ENCODE data around the gene SCAMP4.
A peak's percentile ranks its signal among the peaks of the same experiment; 100 is the strongest.

The SCAMP4 gene

DNA sequence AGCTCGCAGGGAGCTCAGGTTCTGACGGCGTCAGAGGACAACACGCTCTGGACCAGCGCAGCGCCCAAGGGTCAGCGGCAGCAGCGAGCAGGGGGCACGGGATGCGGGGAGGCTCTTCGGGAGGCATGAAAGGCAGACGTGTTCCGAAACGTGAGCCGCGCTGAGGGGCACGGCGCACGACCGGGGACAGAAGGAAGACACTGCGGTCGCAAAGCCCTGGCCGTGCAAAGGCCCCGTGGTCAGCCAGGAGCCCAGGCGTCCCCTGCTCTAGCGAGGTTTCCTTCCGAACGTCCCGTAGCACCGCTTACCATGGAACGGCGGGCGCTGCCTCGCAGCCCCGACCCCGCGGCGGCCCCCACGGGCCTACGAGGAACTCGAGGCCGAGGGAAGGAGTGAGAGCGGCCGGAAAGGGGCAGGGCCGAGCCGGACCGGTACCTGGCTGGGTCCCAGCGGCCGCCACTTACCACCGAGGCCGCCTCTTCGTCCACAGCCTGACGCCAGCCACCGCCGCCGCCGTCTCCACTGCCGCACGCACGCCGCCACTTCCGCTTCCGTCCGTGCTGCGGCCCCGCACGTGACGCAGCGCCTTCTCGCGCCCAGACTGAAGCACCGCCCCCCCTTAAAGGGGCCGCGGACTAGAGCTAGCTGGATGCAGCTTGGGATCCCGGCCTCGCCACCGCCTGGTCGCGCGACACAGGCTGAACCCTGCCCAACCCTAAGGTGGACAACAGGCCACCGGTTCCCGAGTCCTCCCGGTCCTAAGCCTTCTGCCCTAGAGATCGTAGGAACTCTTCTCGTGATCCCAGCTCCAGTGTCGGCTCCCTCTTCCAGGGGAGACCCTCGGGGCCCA is 29.3 kb upstream of the SCAMP4 start:
- TF ChIP-seq, protein P1, sequence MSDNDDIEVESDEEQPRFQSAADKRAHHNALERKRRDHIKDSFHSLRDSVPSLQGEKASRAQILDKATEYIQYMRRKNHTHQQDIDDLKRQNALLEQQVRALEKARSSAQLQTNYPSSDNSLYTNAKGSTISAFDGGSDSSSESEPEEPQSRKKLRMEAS (IDR thresholded peaks at IDR 0.05), result peak; percentile 98
- TF ChIP-seq RAD21 (IDR thresholded peaks at IDR 0.05; ENCODE audit: low read depth) (no peak), CREB1 (IDR thresholded peaks at IDR 0.05; ENCODE audit: low read depth) (0 out of 2 replicates have a peak, but pooled peaks have one; percentile 38), TCF12 (IDR thresholded peaks at IDR 0.05; ENCODE audit: low read depth) (peak; percentile 53; the same call in 1 of the 2 replicates), FOXM1 (IDR thresholded peaks at IDR 0.05; ENCODE audit: borderline replicate concordance, low read depth) (no peak), TEAD4 (IDR thresholded peaks at IDR 0.05) (no peak; the same call in 1 of the 2 replicates), NFIC (IDR thresholded peaks at IDR 0.05) (no peak), YY1 (IDR thresholded peaks at IDR 0.05; ENCODE audit: low read depth) (0 out of 2 replicates have a peak, but pooled peaks have one; percentile 57), CEBPB (IDR thresholded peaks at IDR 0.05) (no peak), TAF1 (IDR thresholded peaks at IDR 0.05; ENCODE audit: low read depth) (peak; percentile 79), ZBTB7A (IDR thresholded peaks at IDR 0.05; ENCODE audit: low read depth) (no peak; the same call in 1 of the 2 replicates), EGR1 (IDR thresholded peaks at IDR 0.05) (no peak; the same call in 1 of the 2 replicates), EP300 (IDR thresholded peaks at IDR 0.05; ENCODE audit: borderline replicate concordance) (peak; percentile 18; the same call in 1 of the 2 replicates)
- TF ChIP-seq, protein P2, sequence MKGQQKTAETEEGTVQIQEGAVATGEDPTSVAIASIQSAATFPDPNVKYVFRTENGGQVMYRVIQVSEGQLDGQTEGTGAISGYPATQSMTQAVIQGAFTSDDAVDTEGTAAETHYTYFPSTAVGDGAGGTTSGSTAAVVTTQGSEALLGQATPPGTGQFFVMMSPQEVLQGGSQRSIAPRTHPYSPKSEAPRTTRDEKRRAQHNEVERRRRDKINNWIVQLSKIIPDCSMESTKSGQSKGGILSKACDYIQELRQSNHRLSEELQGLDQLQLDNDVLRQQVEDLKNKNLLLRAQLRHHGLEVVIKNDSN (IDR thresholded peaks at IDR 0.05), result peak; percentile 99
- TF ChIP-seq, protein P3, sequence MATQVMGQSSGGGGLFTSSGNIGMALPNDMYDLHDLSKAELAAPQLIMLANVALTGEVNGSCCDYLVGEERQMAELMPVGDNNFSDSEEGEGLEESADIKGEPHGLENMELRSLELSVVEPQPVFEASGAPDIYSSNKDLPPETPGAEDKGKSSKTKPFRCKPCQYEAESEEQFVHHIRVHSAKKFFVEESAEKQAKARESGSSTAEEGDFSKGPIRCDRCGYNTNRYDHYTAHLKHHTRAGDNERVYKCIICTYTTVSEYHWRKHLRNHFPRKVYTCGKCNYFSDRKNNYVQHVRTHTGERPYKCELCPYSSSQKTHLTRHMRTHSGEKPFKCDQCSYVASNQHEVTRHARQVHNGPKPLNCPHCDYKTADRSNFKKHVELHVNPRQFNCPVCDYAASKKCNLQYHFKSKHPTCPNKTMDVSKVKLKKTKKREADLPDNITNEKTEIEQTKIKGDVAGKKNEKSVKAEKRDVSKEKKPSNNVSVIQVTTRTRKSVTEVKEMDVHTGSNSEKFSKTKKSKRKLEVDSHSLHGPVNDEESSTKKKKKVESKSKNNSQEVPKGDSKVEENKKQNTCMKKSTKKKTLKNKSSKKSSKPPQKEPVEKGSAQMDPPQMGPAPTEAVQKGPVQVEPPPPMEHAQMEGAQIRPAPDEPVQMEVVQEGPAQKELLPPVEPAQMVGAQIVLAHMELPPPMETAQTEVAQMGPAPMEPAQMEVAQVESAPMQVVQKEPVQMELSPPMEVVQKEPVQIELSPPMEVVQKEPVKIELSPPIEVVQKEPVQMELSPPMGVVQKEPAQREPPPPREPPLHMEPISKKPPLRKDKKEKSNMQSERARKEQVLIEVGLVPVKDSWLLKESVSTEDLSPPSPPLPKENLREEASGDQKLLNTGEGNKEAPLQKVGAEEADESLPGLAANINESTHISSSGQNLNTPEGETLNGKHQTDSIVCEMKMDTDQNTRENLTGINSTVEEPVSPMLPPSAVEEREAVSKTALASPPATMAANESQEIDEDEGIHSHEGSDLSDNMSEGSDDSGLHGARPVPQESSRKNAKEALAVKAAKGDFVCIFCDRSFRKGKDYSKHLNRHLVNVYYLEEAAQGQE (IDR thresholded peaks at IDR 0.05; ENCODE audit: low read depth), result no peak

DNA sequence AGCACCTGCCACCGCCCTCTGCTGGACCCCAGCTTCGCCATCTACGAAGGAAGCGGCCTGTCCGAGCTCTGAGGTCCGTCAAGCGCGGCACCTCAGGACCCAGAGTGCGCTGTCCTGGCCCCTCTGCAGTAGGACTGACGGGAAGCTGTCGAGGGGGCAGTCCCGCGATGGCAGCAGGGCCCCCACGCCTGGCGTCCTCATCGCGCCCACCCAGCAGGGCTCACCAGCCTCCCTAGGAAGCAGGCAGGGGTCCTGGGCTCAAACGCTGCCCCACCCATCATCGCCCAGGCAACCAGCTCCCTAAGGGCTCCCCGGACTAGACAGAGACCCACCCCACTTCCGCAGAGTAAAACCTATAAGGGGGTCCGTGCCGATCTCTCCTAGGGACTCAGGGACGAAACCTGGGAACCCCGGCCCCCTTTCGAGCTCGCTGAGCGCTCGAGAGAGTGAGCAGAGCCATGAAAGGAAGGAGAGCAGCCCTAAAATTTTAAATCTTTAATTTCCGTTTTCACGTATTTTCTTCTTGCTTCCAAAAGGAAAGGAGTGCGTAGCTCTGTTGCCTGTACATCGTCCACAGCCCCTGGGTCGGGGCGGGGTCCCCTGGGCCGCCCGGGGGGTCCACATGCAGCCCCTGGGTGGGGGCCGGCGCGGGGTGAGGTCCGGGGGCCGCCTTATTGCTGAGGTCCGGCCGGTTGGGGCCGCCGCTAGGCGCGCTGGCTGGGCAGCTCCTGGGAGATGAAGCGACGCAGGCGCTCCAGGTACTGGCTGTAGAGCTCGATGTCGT is 28.5 kb upstream of the SCAMP4 start:
- 0 out of 2 replicates have a peak, but pooled peaks have one; percentile 2 for TF ChIP-seq TCF12 (IDR thresholded peaks at IDR 0.05; ENCODE audit: low read depth)

DNA sequence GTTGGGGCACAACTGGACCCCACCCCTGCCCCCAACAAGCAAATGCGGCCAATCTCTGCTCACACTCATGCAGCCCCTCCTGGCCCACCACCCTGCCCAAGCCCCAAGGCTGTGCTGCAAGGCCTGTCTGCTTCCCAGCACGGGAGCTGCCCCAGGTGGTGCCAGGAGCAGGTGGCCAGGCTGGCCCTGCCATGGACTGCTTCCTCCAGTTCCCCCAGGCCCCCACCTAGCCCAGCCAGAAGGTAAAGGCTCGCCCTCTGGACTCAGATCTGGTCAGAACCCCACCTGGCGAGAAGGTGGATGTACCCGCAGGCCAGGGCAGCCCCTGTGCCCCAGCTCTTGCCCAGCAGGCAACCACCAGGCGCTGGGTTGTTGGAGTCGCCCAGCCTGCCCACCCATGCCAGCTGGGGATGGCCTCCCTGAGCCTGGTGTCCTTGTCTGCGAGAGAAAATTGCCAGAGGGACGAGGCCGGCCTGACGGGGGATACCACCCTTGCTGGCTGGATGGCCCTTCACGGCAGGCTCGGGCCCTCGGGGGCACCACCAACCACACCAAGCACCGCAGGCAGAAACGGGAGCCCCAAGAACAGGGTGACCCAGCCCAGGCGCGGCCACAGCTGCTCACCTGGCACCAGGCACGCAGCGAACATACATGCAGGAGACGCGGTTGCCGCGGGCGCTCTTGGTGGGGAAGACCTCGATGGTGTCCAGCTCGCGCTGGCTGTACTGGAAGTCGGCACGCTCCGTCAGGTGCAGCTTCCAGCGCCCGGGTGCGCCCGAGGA is 24.4 kb upstream of the SCAMP4 start:
- TF ChIP-seq CEBPB (IDR thresholded peaks at IDR 0.05), result no peak
- TF ChIP-seq, protein P1 (IDR thresholded peaks at IDR 0.05), result no peak
- TF ChIP-seq TAF1 (IDR thresholded peaks at IDR 0.05; ENCODE audit: low read depth), result no peak
- TF ChIP-seq EP300 (IDR thresholded peaks at IDR 0.05; ENCODE audit: borderline replicate concordance), result no peak
- no peak for TF ChIP-seq YY1 (IDR thresholded peaks at IDR 0.05; ENCODE audit: low read depth)
- TF ChIP-seq ZBTB7A (IDR thresholded peaks at IDR 0.05; ENCODE audit: low read depth), result no peak
- no peak for TF ChIP-seq RAD21 (IDR thresholded peaks at IDR 0.05; ENCODE audit: low read depth)
- TF ChIP-seq CREB1 (IDR thresholded peaks at IDR 0.05; ENCODE audit: low read depth), result no peak

DNA sequence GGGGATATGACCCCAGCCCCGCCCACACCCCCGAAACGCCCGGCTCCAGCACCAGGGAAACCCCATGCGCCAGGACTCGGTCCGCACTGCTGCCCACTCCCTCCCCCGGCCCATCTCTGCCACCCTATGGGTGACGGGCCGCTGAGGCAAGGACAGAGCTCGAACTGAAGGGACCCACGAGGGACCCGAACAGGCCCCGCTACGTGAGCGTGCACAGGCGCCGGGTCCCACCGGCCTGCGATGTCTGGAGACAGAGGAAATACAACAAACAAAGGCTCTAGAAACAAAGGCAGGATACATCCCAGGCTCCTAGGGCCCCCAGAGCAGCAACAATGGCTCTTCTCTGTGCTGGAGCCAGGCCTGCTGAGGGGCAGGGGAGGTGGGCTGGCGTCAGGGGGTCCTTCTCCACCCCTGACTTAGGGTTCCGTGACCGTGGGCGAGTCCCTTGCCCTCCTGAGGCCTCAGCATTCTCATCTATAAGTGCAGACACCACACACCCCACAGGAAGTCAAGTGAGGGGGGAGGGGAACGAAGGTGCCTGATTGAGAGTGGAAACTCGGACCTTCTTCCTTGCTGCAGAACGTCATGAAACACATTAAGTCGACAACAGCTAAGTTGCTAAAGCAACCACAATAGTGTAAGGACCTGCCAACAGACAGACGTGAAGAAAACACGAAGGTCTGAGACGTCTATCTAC is 23.0 kb upstream of the SCAMP4 start:
- TF ChIP-seq YY1 (IDR thresholded peaks at IDR 0.05; ENCODE audit: low read depth) (no peak), CREB1 (IDR thresholded peaks at IDR 0.05; ENCODE audit: low read depth) (no peak), TAF1 (IDR thresholded peaks at IDR 0.05; ENCODE audit: low read depth) (no peak)

DNA sequence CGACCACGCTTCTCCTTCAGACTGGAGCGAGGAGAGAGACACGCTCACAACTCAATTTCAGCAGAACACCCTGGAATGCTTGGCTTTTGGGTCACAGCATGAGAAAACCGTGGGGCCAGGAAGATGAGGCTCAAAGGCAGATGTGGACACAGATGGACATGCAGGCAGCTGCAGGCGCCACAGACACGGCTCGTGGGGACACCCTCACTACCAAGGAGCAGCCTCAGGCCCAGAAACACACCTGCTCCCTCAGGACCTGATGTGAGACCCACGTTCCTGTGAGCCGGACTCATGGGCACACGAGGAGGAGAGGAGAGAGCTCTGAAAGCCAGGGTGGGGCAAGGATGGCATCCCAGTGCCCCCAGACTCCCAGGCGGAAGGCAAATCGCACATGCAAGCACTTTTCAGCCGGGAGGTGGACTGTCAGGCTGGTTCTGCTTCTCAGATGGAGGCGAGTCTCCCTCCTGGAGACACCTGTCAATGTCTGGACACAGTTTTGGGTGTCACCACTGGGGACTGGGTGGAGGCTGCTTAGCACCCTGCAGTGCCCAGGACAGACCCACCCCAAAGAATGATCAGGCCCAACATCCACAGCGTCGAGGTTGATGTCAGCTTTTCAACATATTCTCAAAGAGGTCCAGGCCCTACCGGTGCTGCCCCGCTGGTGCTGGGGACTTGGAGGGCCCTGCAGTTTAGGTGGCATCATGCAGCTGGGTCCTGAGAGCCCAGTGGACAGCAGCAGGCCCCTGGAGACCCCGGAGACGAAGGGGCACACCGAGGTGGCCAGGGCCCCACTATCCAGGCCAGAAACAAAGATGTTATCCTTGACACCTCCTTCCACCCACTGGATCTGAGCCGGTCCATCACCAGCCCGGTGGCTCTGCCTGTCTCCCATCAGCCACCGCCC is 22.2 kb upstream of the SCAMP4 start:
- TF ChIP-seq NFIC (IDR thresholded peaks at IDR 0.05) (no peak), RAD21 (IDR thresholded peaks at IDR 0.05; ENCODE audit: low read depth) (no peak), EP300 (IDR thresholded peaks at IDR 0.05; ENCODE audit: borderline replicate concordance) (no peak), CREB1 (IDR thresholded peaks at IDR 0.05; ENCODE audit: low read depth) (no peak)
- TF ChIP-seq, protein P1 (IDR thresholded peaks at IDR 0.05), result no peak

DNA sequence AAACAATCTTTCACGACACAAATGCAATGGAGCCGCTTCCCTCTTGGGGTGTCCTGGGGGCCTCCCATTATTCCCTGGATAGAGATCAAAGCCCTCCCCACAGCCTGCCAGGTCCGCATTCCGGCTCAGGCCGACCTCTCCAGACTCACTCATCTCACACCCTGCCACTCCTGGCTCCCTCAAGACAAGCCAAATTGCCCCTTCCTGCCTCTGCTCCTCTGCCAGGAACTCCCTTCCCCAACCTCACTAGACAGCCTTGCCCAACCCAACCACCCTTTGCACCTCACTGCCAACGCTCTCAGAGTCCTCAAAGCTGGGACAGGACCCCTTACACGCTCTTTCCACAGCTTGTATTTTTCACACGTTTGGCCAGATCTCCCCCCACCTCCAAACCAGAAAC is 21.4 kb upstream of the SCAMP4 start:
- TF ChIP-seq TCF12 (IDR thresholded peaks at IDR 0.05; ENCODE audit: low read depth) (no peak), NFIC (IDR thresholded peaks at IDR 0.05) (no peak), TAF1 (IDR thresholded peaks at IDR 0.05; ENCODE audit: low read depth) (no peak), FOXM1 (IDR thresholded peaks at IDR 0.05; ENCODE audit: borderline replicate concordance, low read depth) (no peak), CREB1 (IDR thresholded peaks at IDR 0.05; ENCODE audit: low read depth) (no peak), RAD21 (IDR thresholded peaks at IDR 0.05; ENCODE audit: low read depth) (no peak)
- TF ChIP-seq, protein P3 (IDR thresholded peaks at IDR 0.05; ENCODE audit: low read depth), result no peak
- TF ChIP-seq, protein P2 (IDR thresholded peaks at IDR 0.05), result no peak
- TF ChIP-seq, protein P1 (IDR thresholded peaks at IDR 0.05), result no peak

Data from Ishikawa (cell line).